Astrocyte of the cerebellum (primary cell): Measurements from ENCODE around the gene CORO6.

Source experiments
- DNase-seq: peaks from one replicate; pipeline ENCODE4 v3.0.0-alpha.2; 2011; ENCODE audit warnings: low read depth
- H3K4me3 ChIP-seq: 2 replicates; pipeline ENCODE4 v1.5.1; 2011; ENCODE audit warnings: mild to moderate bottlenecking, low read depth, low read length, moderate library complexity
- in situ Hi-C: cut with HindIII; loops from 2 replicates; pipeline ENCODE4 v1.10.0; 2017; ENCODE audit warnings: low sequenced_read_pairs
- TF ChIP-seq, protein P1 (sequence below): IDR thresholded peaks from 2 replicates; pipeline ENCODE4 v1.5.1; 2012; ENCODE audit warnings: low read length, low read depth, moderate library complexity, mild to moderate bottlenecking; ENCODE audit errors: missing control alignments

The CORO6 gene

GRCh38 chr17:29603109-29603674, 19.5 kb downstream of the CORO6 start:
- TF ChIP-seq, protein P1, sequence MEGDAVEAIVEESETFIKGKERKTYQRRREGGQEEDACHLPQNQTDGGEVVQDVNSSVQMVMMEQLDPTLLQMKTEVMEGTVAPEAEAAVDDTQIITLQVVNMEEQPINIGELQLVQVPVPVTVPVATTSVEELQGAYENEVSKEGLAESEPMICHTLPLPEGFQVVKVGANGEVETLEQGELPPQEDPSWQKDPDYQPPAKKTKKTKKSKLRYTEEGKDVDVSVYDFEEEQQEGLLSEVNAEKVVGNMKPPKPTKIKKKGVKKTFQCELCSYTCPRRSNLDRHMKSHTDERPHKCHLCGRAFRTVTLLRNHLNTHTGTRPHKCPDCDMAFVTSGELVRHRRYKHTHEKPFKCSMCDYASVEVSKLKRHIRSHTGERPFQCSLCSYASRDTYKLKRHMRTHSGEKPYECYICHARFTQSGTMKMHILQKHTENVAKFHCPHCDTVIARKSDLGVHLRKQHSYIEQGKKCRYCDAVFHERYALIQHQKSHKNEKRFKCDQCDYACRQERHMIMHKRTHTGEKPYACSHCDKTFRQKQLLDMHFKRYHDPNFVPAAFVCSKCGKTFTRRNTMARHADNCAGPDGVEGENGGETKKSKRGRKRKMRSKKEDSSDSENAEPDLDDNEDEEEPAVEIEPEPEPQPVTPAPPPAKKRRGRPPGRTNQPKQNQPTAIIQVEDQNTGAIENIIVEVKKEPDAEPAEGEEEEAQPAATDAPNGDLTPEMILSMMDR = no peak
- H3K4me3 ChIP-seq = no peak overlapping the region
- in situ Hi-C loops = no loop called here
- no peak for DNase-seq

DNA sequence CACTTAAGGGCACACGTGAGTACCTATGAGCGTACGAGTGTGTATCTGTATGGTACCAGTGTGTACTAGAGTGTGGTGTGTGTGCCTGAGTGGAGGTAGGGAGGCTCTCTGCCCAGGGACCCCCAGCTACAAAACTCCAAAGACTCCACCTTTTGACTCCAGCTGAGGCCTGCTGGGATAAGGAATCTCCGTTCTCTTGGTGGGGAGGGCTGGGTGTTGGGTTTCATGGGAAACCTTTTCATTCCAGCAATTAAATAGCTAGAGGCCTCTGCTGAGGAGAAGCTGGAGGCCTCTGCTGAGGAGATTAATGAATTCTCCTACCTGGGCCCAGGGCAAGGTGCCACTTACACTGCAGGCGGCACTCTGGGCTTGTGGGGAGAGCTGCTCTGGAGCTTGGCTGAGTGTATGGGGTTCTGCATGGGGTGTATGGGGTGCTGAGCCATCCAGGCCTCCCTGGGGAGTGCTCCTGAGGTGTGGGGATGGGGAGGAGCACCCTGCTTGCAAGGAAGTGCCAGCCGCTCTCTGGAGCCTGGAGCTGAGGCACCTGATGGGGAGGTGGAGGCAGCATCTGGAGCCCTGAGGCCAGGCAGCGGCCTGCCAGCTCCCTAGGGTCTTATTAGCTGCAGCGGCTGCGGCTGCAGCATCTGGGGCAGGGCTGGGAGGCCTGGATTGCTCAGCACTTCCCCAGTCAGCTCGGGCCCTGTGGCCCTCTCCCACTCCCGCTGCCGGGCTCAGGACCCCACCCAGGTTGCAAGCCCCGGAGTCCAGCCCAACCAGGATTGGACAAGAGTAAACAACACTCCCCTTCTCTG, 25.1 kb downstream of the CORO6 start:
- no peak overlapping the region for H3K4me3 ChIP-seq
- TF ChIP-seq, protein P1 = no peak
- in situ Hi-C loops = no loop called here
- no peak for DNase-seq

DNA sequence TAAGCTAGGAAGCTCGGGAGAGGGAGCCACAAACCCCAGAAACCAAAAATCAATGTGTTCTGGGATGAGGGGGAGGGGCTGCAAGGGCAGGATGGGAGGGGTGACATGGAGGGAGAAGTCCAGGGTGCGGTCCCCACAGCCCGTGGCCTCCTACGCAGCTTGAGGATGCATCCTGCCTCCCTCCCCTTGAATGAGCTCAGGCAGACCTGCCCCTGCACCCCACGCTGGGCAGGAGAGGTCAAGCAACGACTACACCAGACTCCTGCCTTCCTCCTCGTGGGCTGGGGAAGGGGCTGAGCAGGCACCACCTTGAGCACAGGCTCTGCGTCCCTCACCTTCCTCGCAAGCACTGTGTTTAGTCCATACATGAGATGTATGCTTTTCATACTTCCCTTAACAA, 25.9 kb downstream of the CORO6 start:
- no peak for DNase-seq
- no peak overlapping the region for H3K4me3 ChIP-seq
- TF ChIP-seq, protein P1 = no peak
- in situ Hi-C loops = no loop called here

DNA sequence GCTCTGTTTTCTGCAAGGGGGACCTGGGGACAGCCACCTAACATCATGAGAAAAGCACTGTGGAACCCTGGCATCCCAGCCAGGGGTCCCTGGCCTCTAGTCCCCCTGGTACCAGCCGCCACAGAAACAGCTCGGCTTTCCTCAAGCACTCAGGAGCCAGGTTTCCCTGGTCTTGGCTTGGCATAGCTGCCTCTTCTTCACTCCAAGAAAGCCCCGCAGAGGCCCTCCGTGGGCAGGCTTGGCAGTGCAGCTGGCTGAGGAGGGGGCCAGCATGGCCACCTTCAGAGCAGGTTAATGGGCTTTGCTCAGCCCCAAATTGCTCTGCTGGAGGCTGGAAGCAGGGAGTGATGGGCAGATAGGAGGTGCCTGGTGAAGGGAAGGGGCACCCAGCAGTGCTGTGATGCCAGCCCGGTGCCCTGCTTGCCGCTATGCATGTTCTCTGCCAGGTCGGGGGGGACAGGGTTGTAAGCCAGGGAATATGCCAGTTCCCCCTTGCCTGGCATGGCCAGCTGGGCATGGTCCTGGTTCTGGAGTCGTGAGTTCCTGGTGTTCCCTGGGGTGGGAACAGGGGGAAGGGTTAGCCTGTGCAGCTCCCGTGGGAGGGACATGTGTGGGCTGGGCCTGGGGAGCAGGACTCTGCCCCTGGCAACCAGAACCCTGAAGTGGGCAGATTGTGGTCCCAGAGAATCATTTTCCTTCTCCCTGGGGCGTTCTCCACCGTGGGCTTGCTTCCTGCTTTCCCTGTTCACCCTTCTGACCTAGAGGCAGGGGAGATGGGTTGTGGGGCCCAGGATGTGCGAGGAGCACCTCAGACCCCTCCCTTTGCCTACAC, 26.6 kb downstream of the CORO6 start:
- H3K4me3 ChIP-seq = no peak overlapping the region
- DNase-seq = no peak
- TF ChIP-seq, protein P1 = no peak
- in situ Hi-C loops = no loop called here

DNA sequence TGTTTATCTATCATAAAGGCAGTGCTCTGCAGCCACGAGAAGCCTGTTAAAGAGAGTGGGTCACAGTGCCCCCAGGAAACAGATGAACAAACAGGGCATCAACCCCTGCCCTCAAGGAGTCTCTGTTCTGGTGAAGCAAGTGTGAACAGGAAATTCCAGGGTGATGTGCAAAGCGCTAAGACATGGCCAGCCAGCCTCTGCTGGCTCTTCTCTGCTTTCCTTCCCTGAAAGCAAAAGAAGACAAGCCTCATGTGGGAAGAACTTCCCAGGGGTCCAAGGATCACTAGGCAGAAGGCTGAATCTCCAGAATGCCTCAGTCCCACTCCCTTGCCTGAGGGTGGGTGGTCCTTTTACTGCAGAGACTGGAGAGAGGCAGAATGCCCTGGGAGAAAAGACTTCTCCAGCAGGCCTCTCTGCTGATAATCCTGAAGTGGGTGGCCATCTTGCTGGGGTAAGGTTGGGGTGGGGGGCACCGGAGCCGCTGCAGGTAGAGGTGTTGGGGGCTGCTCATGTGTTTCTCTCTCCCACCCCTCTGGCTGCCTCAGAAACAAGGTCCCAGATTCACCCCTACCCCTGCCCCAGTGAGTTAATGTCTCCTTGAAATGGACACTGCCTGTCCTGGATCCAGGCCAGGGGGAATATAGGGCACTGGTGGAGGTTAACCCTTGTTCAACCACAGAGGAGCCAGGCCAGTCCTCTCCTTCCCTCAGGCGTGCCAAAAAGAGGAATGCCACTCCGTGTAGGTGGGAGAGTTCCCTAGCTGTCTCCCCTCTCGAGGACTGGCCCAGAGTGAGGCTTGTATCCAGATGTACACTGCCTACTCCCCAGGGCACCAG, 27.4 kb downstream of the CORO6 start:
- DNase-seq = no peak
- in situ Hi-C loops = no loop called here
- TF ChIP-seq, protein P1 = no peak
- no peak overlapping the region for H3K4me3 ChIP-seq
